ENCODE data around the gene MMEL1.

The MMEL1 gene

GRCh38 chr1:2604844-2605508 is 27.8 kb downstream of the MMEL1 start:
- Histone ChIP-seq H3K4me3 (ENCODE audit: low read depth in 1 of 2, low read length in 2 of 2) (no peak overlapping the region), H3K27me3 (ENCODE audit: control insufficient read depth in 1 of 2, insufficient read depth in 2 of 2, low read length in 2 of 2) (no peaks in the 10 kb centered on the region), H3K27ac (ENCODE audit: low read depth, low read length) (no peak overlapping the region)

GRCh38 chr1:2604156-2604843 is 28.5 kb downstream of the MMEL1 start:
- Histone ChIP-seq H3K9me3 (ENCODE audit: control insufficient read depth in 1 of 2, low read length in 2 of 2) (no peaks in the 10 kb centered on the region), H3K4me3 (ENCODE audit: low read depth in 1 of 2, low read length in 2 of 2) (no peak overlapping the region)

More at GRCh38 chr1:2604844-2605508, 27.8 kb downstream of the MMEL1 start:
- H3K9ac ChIP-seq (ENCODE audit: low read depth in 1 of 2, low read length in 2 of 2): no peak overlapping the region
- no peaks in the 10 kb centered on the region for H3K4me1 ChIP-seq (ENCODE audit: control insufficient read depth in 1 of 2, insufficient read depth in 2 of 2, low read length in 2 of 2)
- no peaks in the 10 kb centered on the region for H3K36me3 ChIP-seq (ENCODE audit: control insufficient read depth in 1 of 2, insufficient read depth in 2 of 2, low read length in 2 of 2)
- no peaks in the 10 kb centered on the region for H3K9me3 ChIP-seq (ENCODE audit: control insufficient read depth in 1 of 2, low read length in 2 of 2)

GRCh38 chr1:2603521-2604155 is 29.2 kb downstream of the MMEL1 start:
- no peaks in the 10 kb centered on the region for H3K27me3 ChIP-seq (ENCODE audit: control insufficient read depth in 1 of 2, insufficient read depth in 2 of 2, low read length in 2 of 2)
- no peaks in the 10 kb centered on the region for H3K9me3 ChIP-seq (ENCODE audit: control insufficient read depth in 1 of 2, low read length in 2 of 2)
- H3K36me3 ChIP-seq (ENCODE audit: control insufficient read depth in 1 of 2, insufficient read depth in 2 of 2, low read length in 2 of 2): no peaks in the 10 kb centered on the region
- no peak overlapping the region for H3K4me3 ChIP-seq (ENCODE audit: low read depth in 1 of 2, low read length in 2 of 2)
- no peak overlapping the region for H3K27ac ChIP-seq (ENCODE audit: low read depth, low read length)
- no peak overlapping the region for H3K9ac ChIP-seq (ENCODE audit: low read depth in 1 of 2, low read length in 2 of 2)
- H3K4me1 ChIP-seq (ENCODE audit: control insufficient read depth in 1 of 2, insufficient read depth in 2 of 2, low read length in 2 of 2): no peaks in the 10 kb centered on the region

More at GRCh38 chr1:2604156-2604843, 28.5 kb downstream of the MMEL1 start:
- no peaks in the 10 kb centered on the region for H3K27me3 ChIP-seq (ENCODE audit: control insufficient read depth in 1 of 2, insufficient read depth in 2 of 2, low read length in 2 of 2)
- H3K4me1 ChIP-seq (ENCODE audit: control insufficient read depth in 1 of 2, insufficient read depth in 2 of 2, low read length in 2 of 2): no peaks in the 10 kb centered on the region
- H3K36me3 ChIP-seq (ENCODE audit: control insufficient read depth in 1 of 2, insufficient read depth in 2 of 2, low read length in 2 of 2): no peaks in the 10 kb centered on the region
- no peak overlapping the region for H3K27ac ChIP-seq (ENCODE audit: low read depth, low read length)
- H3K9ac ChIP-seq (ENCODE audit: low read depth in 1 of 2, low read length in 2 of 2): no peak overlapping the region

GRCh38 chr1:2602866-2603520 is 29.8 kb downstream of the MMEL1 start:
- no peak overlapping the region for H3K4me3 ChIP-seq (ENCODE audit: low read depth in 1 of 2, low read length in 2 of 2)
- no peaks in the 10 kb centered on the region for H3K36me3 ChIP-seq (ENCODE audit: control insufficient read depth in 1 of 2, insufficient read depth in 2 of 2, low read length in 2 of 2)
- no peaks in the 10 kb centered on the region for H3K9me3 ChIP-seq (ENCODE audit: control insufficient read depth in 1 of 2, low read length in 2 of 2)
- no peaks in the 10 kb centered on the region for H3K27me3 ChIP-seq (ENCODE audit: control insufficient read depth in 1 of 2, insufficient read depth in 2 of 2, low read length in 2 of 2)
- no peak overlapping the region for H3K27ac ChIP-seq (ENCODE audit: low read depth, low read length)
- H3K4me1 ChIP-seq (ENCODE audit: control insufficient read depth in 1 of 2, insufficient read depth in 2 of 2, low read length in 2 of 2): no peaks in the 10 kb centered on the region
- no peak overlapping the region for H3K9ac ChIP-seq (ENCODE audit: low read depth in 1 of 2, low read length in 2 of 2)

- Histone ChIP-seq H3K27me3 (ENCODE audit: control insufficient read depth in 1 of 2, insufficient read depth in 2 of 2, low read length in 2 of 2) (no peaks in the 10 kb centered on the region), H3K27ac (ENCODE audit: low read depth, low read length) (no peak overlapping the region), H3K36me3 (ENCODE audit: control insufficient read depth in 1 of 2, insufficient read depth in 2 of 2, low read length in 2 of 2) (no peaks in the 10 kb centered on the region), H3K9me3 (ENCODE audit: control insufficient read depth in 1 of 2, low read length in 2 of 2) (no peaks in the 10 kb centered on the region), H3K4me3 (ENCODE audit: low read depth in 1 of 2, low read length in 2 of 2) (no peak overlapping the region), H3K9ac (ENCODE audit: low read depth in 1 of 2, low read length in 2 of 2) (no peak overlapping the region), H3K4me1 (ENCODE audit: control insufficient read depth in 1 of 2, insufficient read depth in 2 of 2, low read length in 2 of 2) (no peaks in the 10 kb centered on the region)
Measured at GRCh38 chr1:2602311-2602835, 30.4 kb downstream of the MMEL1 start.

- Histone ChIP-seq H3K9ac (ENCODE audit: low read depth in 1 of 2, low read length in 2 of 2) (no peak overlapping the region), H3K27ac (ENCODE audit: low read depth, low read length) (no peak overlapping the region), H3K27me3 (ENCODE audit: control insufficient read depth in 1 of 2, insufficient read depth in 2 of 2, low read length in 2 of 2) (no peaks in the 10 kb centered on the region), H3K4me3 (ENCODE audit: low read depth in 1 of 2, low read length in 2 of 2) (no peak overlapping the region), H3K4me1 (ENCODE audit: control insufficient read depth in 1 of 2, insufficient read depth in 2 of 2, low read length in 2 of 2) (no peaks in the 10 kb centered on the region), H3K36me3 (ENCODE audit: control insufficient read depth in 1 of 2, insufficient read depth in 2 of 2, low read length in 2 of 2) (no peaks in the 10 kb centered on the region), H3K9me3 (ENCODE audit: control insufficient read depth in 1 of 2, low read length in 2 of 2) (no peaks in the 10 kb centered on the region)
Measured at GRCh38 chr1:2601721-2602303, 31.0 kb downstream of the MMEL1 start.

- Histone ChIP-seq H3K36me3 (ENCODE audit: control insufficient read depth in 1 of 2, insufficient read depth in 2 of 2, low read length in 2 of 2) (no peaks in the 10 kb centered on the region), H3K27me3 (ENCODE audit: control insufficient read depth in 1 of 2, insufficient read depth in 2 of 2, low read length in 2 of 2) (no peaks in the 10 kb centered on the region), H3K4me1 (ENCODE audit: control insufficient read depth in 1 of 2, insufficient read depth in 2 of 2, low read length in 2 of 2) (peaks cover 10% of the 10 kb centered on the region in 2 donors), H3K4me3 (ENCODE audit: low read depth in 1 of 2, low read length in 2 of 2) (no peak overlapping the region), H3K27ac (ENCODE audit: low read depth, low read length) (no peak overlapping the region), H3K9me3 (ENCODE audit: control insufficient read depth in 1 of 2, low read length in 2 of 2) (no peaks in the 10 kb centered on the region), H3K9ac (ENCODE audit: low read depth in 1 of 2, low read length in 2 of 2) (no peak overlapping the region)
Measured at GRCh38 chr1:2598329-2598931, 34.4 kb downstream of the MMEL1 start.

- no peaks in the 10 kb centered on the region for H3K27me3 ChIP-seq (ENCODE audit: control insufficient read depth in 1 of 2, insufficient read depth in 2 of 2, low read length in 2 of 2)
- H3K4me3 ChIP-seq (ENCODE audit: low read depth in 1 of 2, low read length in 2 of 2): no peak overlapping the region
- no peaks in the 10 kb centered on the region for H3K36me3 ChIP-seq (ENCODE audit: control insufficient read depth in 1 of 2, insufficient read depth in 2 of 2, low read length in 2 of 2)
- H3K9ac ChIP-seq (ENCODE audit: low read depth in 1 of 2, low read length in 2 of 2): no peak overlapping the region
- H3K27ac ChIP-seq (ENCODE audit: low read depth, low read length): no peak overlapping the region
- peaks cover 17% of the 10 kb centered on the region in 2 donors for H3K4me1 ChIP-seq (ENCODE audit: control insufficient read depth in 1 of 2, insufficient read depth in 2 of 2, low read length in 2 of 2)
- H3K9me3 ChIP-seq (ENCODE audit: control insufficient read depth in 1 of 2, low read length in 2 of 2): no peaks in the 10 kb centered on the region
Measured at GRCh38 chr1:2597441-2598328, 35.1 kb downstream of the MMEL1 start.
